Gastrocnemius medialis (tissue), 4 donors: ENCODE data around the gene TRHDE. TPM values are rescaled to one million over a fixed set of nuclear protein-coding genes. Genes with fewer than 3 reads are reported as not detected.

Experiments
- ATAC-seq, 2 donors: fragments of 150-250 bp; one replicate each; pipeline ENCODE4 v1.9.1; 2016
- DNase-seq, 2 donors: peaks; one replicate each; pipeline ENCODE4 v3.0.0-alpha.2; 2019
- H3K27ac ChIP-seq, 4 donors: fragments of 200-600 bp; sonication (generic); 1 replicate in 1 of 4; 2 replicates in 3 of 4; pipeline ENCODE4 v1.5.1; 2016 to 2018; ENCODE audit warnings: mild to moderate bottlenecking in 2 of 4, moderate library complexity in 1 of 4
- H3K27me3 ChIP-seq, 3 donors: fragments of 200-600 bp; sonication (generic) in 2 of 3; 1 replicate in 1 of 3; 2 replicates in 2 of 3; pipeline versions ENCODE4 v1.5.1 to v1.6.0; 2016 to 2019; ENCODE audit warnings: mild to moderate bottlenecking in 1 of 3, moderate library complexity in 1 of 3
- H3K36me3 ChIP-seq, 2 donors: fragments of 200-600 bp; sonication (generic) in 1 of 2; one replicate each; pipeline ENCODE4 v1.5.1; 2017 to 2018
- H3K4me1 ChIP-seq, 2 donors: fragments of 200-600 bp; sonication (generic) in 1 of 2; one replicate each; pipeline ENCODE4 v1.5.1; 2016 to 2017; ENCODE audit warnings: mild to moderate bottlenecking in 2 of 2
- H3K4me3 ChIP-seq, 4 donors: fragments of 200-600 bp; sonication (generic) in 3 of 4; 1 replicate in 1 of 4; 2 replicates in 3 of 4; pipeline ENCODE4 v1.5.1; 2016 to 2019; ENCODE audit warnings: mild to moderate bottlenecking in 2 of 4
- H3K9me3 ChIP-seq, 3 donors: fragments of 200-600 bp; sonication (generic) in 2 of 3; 1 replicate in 1 of 3; 2 replicates in 2 of 3; pipeline ENCODE4 v1.5.1; 2016 to 2019
- POLR2A ChIP-seq, 2 donors: fragments of 450-650 bp; IDR thresholded peaks; one replicate each; pipeline ENCODE4 v1.6.1; 2017; ENCODE audit warnings: antibody characterized with exemption in 2 of 2, mild to moderate bottlenecking in 2 of 2, moderate library complexity in 2 of 2
- in situ Hi-C, 4 donors: fragments of 200-750 bp; cut with MboI; loops; one replicate each; pipeline versions ENCODE4 v1.15.0 to v1.8.0; 2017; ENCODE audit warnings: low sequenced_read_pairs in 4 of 4
- intact Hi-C: fragments of 100-400 bp; cut with DNase I; formaldehyde crosslinking; loops from one replicate; pipeline ENCODE4 v1.15.1; 2023; ENCODE audit warnings: low total_unique reads
- total RNA-seq, 4 donors: library from RNA; depleted of rRNA; stranded (reverse); fragments of >200 nt; gene quantifications; one replicate each; pipeline versions ENCODE4 v1.1.0 to v1.2.3, GENCODE V29; 2016
- TF ChIP-seq, protein P1 (sequence below), 5 experiments: fragments of 450-650 bp in 3 of 5; fragments of 200-600 bp in 2 of 5; sonication (generic) in 2 of 5; IDR thresholded peaks in 4 of 5; conservative IDR thresholded peaks in 1 of 5; 1 replicate in 4 of 5; 2 replicates in 1 of 5; pipeline ENCODE4 v1.5.1; 2016 to 2019; ENCODE audit warnings: antibody characterized with exemption in 5 of 5, mild to moderate bottlenecking in 3 of 5, moderate library complexity in 3 of 5

Gene TRHDE
- total RNA-seq, 4 donors from 2014 or later = 0.17 to 3.4 (median 0.88) TPM

DNA sequence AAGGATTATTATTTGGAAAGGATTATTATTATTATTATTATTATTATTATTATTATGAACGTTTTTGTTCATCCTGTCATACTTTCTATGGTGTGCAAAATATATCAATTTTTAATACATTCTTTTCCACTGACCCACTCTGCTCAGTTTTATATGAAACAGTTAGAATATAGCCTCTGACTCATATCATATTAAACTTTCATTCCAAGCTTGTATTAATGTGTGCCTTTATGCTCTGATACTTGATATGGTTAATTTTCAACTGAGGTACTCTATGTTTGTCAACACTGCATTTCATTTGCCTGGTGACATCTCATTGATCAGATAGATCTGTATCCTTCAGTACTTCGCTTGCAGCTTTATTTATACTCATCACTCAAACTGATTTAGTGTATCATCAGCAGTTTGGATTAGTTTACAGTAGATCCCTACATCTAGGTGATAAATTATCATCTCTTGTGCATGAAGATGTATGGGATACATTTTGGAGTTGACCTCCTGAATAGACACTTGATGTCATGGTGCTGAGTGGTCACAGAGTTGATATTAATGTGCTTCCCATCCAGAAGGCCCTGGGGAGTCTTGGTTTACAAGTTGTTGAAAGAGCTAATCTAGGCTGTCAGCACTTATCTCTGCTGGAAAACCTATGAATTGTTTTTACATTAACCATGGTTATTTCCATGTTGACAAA is 271.8 kb downstream of the TRHDE start:
- Histone ChIP-seq H3K27me3 (no peaks in the 10 kb centered on the region), H3K4me3 (no peak overlapping the region), H3K9me3 (no peaks in the 10 kb centered on the region), H3K27ac (no peak overlapping the region), H3K4me1 (peaks cover 5% of the 10 kb centered on the region in 2 donors), H3K36me3 (no peaks in the 10 kb centered on the region)
- in situ Hi-C loops = no loop called here
- no peak for ATAC-seq
- intact Hi-C loops = no loop called here
- DNase-seq = no peak
- no peak for TF ChIP-seq POLR2A (IDR thresholded peaks at IDR 0.05)
- TF ChIP-seq, protein P1, sequence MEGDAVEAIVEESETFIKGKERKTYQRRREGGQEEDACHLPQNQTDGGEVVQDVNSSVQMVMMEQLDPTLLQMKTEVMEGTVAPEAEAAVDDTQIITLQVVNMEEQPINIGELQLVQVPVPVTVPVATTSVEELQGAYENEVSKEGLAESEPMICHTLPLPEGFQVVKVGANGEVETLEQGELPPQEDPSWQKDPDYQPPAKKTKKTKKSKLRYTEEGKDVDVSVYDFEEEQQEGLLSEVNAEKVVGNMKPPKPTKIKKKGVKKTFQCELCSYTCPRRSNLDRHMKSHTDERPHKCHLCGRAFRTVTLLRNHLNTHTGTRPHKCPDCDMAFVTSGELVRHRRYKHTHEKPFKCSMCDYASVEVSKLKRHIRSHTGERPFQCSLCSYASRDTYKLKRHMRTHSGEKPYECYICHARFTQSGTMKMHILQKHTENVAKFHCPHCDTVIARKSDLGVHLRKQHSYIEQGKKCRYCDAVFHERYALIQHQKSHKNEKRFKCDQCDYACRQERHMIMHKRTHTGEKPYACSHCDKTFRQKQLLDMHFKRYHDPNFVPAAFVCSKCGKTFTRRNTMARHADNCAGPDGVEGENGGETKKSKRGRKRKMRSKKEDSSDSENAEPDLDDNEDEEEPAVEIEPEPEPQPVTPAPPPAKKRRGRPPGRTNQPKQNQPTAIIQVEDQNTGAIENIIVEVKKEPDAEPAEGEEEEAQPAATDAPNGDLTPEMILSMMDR (IDR thresholded peaks at IDR 0.05 in 4 of 5, conservative IDR thresholded peaks at IDR 0.05 in 1 of 5) = no peak

DNA sequence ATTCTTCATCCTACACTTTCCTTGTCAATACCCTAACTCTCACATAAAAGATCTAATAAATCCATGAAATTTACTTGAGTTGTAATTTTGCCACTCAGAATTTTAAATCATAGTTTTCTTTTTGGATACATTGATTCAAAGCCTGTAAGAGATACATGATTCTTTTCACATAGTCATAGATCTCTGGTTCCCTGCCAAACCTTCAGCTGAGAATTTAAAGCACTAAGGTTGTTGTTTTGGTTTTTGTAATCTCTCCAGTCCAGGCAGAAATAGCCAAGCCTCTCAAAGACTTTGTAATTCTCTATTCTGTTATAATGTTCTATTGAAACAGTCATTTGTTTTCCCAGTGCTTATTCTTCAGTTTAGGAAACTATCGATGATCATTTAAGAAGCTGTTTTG is 273.9 kb downstream of the TRHDE start:
- no peak for DNase-seq
- Histone ChIP-seq H3K4me1 (peaks cover 5% of the 10 kb centered on the region in 2 donors), H3K4me3 (no peak overlapping the region), H3K9me3 (no peaks in the 10 kb centered on the region), H3K36me3 (no peaks in the 10 kb centered on the region), H3K27me3 (no peaks in the 10 kb centered on the region), H3K27ac (no peak overlapping the region)
- TF ChIP-seq POLR2A (IDR thresholded peaks at IDR 0.05) = no peak
- TF ChIP-seq, protein P1 (IDR thresholded peaks at IDR 0.05 in 4 of 5, conservative IDR thresholded peaks at IDR 0.05 in 1 of 5) = no peak
- intact Hi-C loops (no loop called here), in situ Hi-C loops (no loop called here)
- ATAC-seq = no peak

DNA sequence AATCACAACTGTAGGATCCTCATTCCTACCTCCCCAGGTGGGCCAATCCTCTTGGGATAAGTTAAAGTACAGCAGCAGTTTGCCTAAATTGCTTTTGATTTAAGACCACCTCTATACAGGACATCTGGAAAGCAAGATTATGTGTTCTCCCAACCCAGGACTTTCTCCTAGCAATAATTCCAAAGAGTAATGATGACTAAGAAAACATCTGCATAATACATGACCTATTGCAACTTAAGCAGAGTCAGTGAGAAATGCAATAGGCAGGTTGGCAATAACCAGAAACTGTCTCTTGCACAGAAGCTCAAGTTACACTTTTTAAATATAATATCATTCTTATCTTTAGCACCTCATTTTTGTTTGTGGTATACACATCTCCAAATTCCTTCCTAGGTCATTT is 275.4 kb downstream of the TRHDE start:
- no peaks in the 10 kb centered on the region for H3K27me3 ChIP-seq
- ATAC-seq (no peak), DNase-seq (no peak)
- TF ChIP-seq, protein P1 (IDR thresholded peaks at IDR 0.05 in 4 of 5, conservative IDR thresholded peaks at IDR 0.05 in 1 of 5) = no peak
- no peak for TF ChIP-seq POLR2A (IDR thresholded peaks at IDR 0.05)
- H3K27ac ChIP-seq = no peak overlapping the region
- H3K9me3 ChIP-seq = no peaks in the 10 kb centered on the region
- peaks cover 5% of the 10 kb centered on the region in 2 donors for H3K4me1 ChIP-seq
- H3K36me3 ChIP-seq = no peaks in the 10 kb centered on the region
- intact Hi-C loops = no loop called here
- in situ Hi-C loops = no loop called here
- no peak overlapping the region for H3K4me3 ChIP-seq

DNA sequence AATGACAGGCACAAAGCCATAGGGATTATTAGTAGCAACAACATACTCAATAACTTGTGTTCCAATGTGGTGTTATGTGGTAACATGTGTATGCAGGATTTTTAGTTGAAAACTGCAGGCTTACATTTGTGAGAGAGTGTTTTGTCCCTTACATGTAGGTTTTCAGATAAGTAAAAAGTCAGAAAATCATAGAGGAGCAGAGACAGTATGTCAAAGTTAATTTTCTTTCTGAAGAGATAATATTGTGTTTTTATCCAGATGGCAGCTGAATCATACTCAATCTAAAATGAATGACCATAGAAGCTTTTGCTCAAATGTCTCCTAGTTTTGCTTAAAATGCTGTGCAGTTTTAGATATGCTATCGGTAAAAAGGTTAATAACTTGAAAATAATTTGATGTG is 277.0 kb downstream of the TRHDE start:
- H3K4me3 ChIP-seq = no peak overlapping the region
- TF ChIP-seq, protein P1 (IDR thresholded peaks at IDR 0.05 in 4 of 5, conservative IDR thresholded peaks at IDR 0.05 in 1 of 5) = no peak
- TF ChIP-seq POLR2A (IDR thresholded peaks at IDR 0.05) = no peak
- no peaks in the 10 kb centered on the region for H3K9me3 ChIP-seq
- peaks cover 5% of the 10 kb centered on the region in 2 donors for H3K4me1 ChIP-seq
- intact Hi-C loops = no loop called here
- no peaks in the 10 kb centered on the region for H3K36me3 ChIP-seq
- no peak for DNase-seq
- H3K27me3 ChIP-seq = no peaks in the 10 kb centered on the region
- no peak for ATAC-seq
- no peak overlapping the region for H3K27ac ChIP-seq
- in situ Hi-C loops = no loop called here
